Measurements from ENCODE around the gene CCDC158. TPM values are rescaled to one million over a fixed set of nuclear protein-coding genes. Genes with fewer than 3 reads are reported as not detected.
A peak's percentile ranks its signal among the peaks of the same experiment; 100 is the strongest.
"Not testable (repeated sequence)": the region's sequence is repeated elsewhere in the genome, so short reads cannot be mapped to it uniquely, and the experiment has no call there.

Gene CCDC158
- total RNA-seq, 4 donors from 2014 or later: not detected

DNA sequence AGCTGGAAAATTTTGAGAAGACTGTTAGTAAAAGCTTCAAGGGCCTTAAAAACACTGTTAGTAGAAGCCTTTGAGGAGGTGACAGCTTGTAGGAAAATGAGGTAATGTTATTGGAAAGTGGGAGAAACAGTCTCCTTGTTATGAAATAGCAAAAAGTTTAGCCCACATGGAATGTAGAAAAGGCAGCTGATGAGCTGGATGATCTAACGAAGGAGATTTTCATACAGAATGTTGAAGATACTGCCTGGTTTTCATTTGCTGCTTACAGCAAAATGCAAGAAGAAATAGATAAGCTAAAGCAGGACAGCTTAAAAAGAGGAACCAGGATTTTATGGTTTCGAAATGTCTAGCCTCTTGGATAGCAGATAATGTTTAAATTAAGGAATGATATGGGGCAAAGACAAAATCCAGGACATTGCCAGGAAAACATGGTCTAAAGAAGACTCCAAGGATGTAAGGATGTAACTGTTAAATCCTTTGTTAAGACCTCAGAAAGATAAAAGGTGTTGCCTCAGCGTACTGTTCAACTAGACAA lies 124.6 kb downstream of the CCDC158 start:
- DNase-seq: no peak
- Histone ChIP-seq H3K36me3 (no peaks in the 10 kb centered on the region), H3K9me3 (no peaks in the 10 kb centered on the region), H3K27ac (no peak overlapping the region), H3K4me1 (peaks cover 0 to 3% (median under 1%) of the 10 kb centered on the region in 4 donors), H3K27me3 (no peaks in the 10 kb centered on the region), H3K4me3 (no peak overlapping the region)
- TF ChIP-seq POLR2A (IDR thresholded peaks at IDR 0.05): no peak
- TF ChIP-seq, protein P1, sequence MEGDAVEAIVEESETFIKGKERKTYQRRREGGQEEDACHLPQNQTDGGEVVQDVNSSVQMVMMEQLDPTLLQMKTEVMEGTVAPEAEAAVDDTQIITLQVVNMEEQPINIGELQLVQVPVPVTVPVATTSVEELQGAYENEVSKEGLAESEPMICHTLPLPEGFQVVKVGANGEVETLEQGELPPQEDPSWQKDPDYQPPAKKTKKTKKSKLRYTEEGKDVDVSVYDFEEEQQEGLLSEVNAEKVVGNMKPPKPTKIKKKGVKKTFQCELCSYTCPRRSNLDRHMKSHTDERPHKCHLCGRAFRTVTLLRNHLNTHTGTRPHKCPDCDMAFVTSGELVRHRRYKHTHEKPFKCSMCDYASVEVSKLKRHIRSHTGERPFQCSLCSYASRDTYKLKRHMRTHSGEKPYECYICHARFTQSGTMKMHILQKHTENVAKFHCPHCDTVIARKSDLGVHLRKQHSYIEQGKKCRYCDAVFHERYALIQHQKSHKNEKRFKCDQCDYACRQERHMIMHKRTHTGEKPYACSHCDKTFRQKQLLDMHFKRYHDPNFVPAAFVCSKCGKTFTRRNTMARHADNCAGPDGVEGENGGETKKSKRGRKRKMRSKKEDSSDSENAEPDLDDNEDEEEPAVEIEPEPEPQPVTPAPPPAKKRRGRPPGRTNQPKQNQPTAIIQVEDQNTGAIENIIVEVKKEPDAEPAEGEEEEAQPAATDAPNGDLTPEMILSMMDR (IDR thresholded peaks at IDR 0.05): no peak

DNA sequence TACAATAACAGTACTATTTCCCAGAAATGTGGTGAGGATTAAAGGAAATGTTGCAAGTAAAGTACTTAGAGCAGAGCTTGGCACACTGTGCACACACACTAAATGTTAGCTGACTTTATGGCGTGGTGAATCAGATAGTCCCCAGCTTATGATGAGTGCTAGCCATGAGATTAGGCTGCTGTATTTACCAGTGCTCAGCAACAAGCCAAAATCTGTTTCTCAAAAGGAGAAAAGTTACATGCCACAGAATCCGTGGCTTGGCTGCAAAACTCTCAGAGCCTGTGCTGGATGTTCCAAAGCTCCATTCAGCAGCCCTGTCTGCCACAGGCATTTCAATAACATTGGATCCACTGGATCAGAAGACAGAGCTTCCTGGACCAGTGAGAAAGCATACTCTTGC lies 127.2 kb downstream of the CCDC158 start:
- H3K4me1 ChIP-seq: no peaks in the 10 kb centered on the region
- H3K9me3 ChIP-seq: no peaks in the 10 kb centered on the region
- DNase-seq: no peak
- no peaks in the 10 kb centered on the region for H3K36me3 ChIP-seq
- no peak overlapping the region for H3K4me3 ChIP-seq
- TF ChIP-seq POLR2A (IDR thresholded peaks at IDR 0.05): no peak
- TF ChIP-seq, protein P1 (IDR thresholded peaks at IDR 0.05): no peak
- H3K27ac ChIP-seq: no peak overlapping the region
- no peaks in the 10 kb centered on the region for H3K27me3 ChIP-seq

DNA sequence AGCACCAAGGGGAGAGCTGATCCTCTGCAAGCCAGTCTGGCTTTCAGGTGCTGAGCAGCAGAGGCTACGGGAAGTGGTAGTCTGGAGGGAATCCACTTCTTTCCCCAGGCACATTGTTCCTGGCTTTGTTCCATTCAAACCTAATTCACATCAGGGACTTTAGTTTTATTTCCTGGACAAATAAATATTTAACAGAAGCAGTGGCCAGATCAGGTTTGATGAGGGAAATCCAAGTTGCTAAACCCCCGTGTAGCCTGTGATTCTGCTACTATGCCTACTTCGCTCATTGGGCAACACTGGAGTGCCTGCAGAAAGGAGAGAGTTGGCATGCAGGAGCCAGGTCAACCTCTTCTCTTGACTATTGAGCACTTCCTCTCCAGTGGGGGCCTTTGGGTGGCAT lies 128.2 kb downstream of the CCDC158 start:
- no peaks in the 10 kb centered on the region for H3K4me1 ChIP-seq
- no peak overlapping the region for H3K4me3 ChIP-seq
- H3K9me3 ChIP-seq: no peaks in the 10 kb centered on the region
- no peak overlapping the region for H3K27ac ChIP-seq
- H3K27me3 ChIP-seq: no peaks in the 10 kb centered on the region
- DNase-seq: no peak
- H3K36me3 ChIP-seq: no peaks in the 10 kb centered on the region
- TF ChIP-seq POLR2A (IDR thresholded peaks at IDR 0.05): no peak
- TF ChIP-seq, protein P1 (IDR thresholded peaks at IDR 0.05): no peak

DNA sequence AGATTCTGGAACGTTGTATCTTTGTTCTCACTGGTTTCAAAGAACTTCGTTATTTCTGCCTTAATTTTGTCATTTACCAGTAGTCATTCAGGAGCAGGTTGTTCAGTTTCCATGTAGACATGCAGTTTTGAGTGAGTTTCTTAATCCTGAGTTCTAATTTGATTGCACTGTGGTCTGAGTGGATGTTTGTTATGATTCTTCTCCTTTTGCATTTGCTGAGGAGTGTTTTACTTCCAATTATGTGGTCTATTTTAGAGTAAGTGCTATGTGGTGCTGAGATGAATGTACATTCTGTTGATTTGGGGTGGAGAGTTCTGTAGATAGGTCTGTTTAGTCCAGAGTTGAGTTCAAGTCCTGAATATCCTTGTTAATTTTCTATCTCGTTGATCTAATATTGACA lies 133.1 kb downstream of the CCDC158 start:
- not testable (repeated sequence) for H3K4me3 ChIP-seq, H3K27me3 ChIP-seq, H3K36me3 ChIP-seq, H3K27ac ChIP-seq, H3K4me1 ChIP-seq, DNase-seq, H3K9me3 ChIP-seq

DNA sequence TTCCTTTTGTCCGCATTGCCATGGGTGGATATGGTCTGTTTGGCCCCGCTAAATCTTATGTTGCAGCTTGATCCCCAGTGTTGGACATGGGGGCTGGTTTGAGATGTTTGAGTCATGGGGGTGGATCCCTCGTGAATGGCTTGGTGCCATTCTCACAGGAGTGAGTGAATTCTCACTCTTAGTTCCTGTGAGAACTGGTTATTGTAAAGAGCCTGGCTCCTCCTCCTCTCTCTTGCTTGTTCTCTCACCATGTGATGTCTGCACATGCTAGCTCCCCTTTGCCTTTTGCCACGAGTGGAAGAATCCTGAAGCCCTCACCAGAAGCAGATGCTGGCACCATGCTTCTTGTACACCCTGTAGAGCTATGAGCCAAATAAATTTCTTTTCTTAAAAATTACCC lies 137.0 kb downstream of the CCDC158 start:
- no peaks in the 10 kb centered on the region for H3K9me3 ChIP-seq
- H3K27ac ChIP-seq: peak overlapping the region in 1 of 4 donors; percentile 35
- H3K4me3 ChIP-seq: no peak overlapping the region
- DNase-seq: no peak
- H3K36me3 ChIP-seq: no peaks in the 10 kb centered on the region
- TF ChIP-seq, protein P1 (IDR thresholded peaks at IDR 0.05): no peak
- TF ChIP-seq POLR2A (IDR thresholded peaks at IDR 0.05): no peak
- H3K4me1 ChIP-seq: peaks cover 0 to 11% (median 0%) of the 10 kb centered on the region in 4 donors
- H3K27me3 ChIP-seq: no peaks in the 10 kb centered on the region

DNA sequence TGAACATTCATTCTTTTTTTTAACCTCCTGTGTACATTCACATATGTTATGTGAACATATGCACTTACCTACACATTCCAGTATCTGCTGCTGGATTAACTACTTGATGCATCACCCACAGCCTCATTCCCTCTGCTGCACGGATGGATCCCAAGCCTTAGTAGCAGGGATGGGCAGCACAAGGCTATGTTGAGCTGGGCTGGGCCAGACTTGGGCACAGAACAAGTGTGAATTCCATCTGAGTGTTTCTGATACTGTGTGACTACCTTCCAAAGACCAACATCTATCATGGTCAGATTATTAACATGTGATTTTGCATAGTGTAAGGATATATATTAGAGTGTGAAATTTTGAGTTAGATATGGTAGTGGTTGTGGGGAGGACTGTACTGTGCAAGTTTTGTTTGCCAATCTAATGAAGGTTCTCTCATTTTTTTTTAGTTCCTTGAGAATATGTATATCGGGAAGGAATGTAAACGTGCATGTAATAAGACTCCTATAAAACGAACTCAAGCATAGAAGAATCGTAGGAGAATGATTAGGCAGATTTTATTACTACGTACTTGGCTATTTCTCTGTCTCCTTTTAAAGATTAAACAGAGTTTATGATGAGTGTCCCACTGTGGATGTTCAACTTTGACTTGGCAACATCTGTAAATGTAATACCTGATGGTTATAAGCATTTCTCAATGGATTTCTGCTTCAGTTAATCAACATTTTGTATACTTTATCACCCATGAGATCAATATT lies 137.8 kb downstream of the CCDC158 start:
- H3K27me3 ChIP-seq: no peaks in the 10 kb centered on the region
- peaks cover 0 to 11% (median 0%) of the 10 kb centered on the region in 4 donors for H3K4me1 ChIP-seq
- no peaks in the 10 kb centered on the region for H3K36me3 ChIP-seq
- TF ChIP-seq, protein P1 (IDR thresholded peaks at IDR 0.05): no peak
- no peak for DNase-seq
- no peaks in the 10 kb centered on the region for H3K9me3 ChIP-seq
- H3K27ac ChIP-seq: peak overlapping the region in 2 of 4 donors; percentile 22 to 45
- H3K4me3 ChIP-seq: no peak overlapping the region

DNA sequence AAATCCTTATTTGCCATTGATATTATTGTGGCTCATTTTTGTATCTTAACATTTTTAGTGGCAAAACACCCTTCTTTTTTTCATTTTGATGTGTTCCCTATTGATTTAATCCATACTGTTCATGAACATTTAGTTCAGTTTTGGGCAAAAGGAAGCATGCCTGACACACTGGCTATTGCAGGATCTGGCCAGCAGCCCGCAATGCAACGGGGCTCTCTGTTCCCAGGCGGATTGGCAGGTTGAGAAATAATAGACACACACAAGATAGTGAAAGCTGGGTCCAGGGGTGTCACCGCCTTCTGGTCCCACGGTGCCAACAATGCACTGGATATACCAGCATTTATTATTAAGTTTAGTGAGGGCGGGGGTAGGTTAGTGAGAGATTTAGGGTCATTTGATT lies 139.3 kb downstream of the CCDC158 start:
- not testable (repeated sequence) for DNase-seq, H3K9me3 ChIP-seq, H3K27ac ChIP-seq, H3K4me3 ChIP-seq, H3K36me3 ChIP-seq, H3K27me3 ChIP-seq
- H3K4me1 ChIP-seq: peaks cover 0 to 11% (median 0%) of the 10 kb centered on the region in 4 donors

Data from Peyer's patch (tissue), 4 donors.